ENCODE measurements around the gene OGDH.

The OGDH gene

DNA sequence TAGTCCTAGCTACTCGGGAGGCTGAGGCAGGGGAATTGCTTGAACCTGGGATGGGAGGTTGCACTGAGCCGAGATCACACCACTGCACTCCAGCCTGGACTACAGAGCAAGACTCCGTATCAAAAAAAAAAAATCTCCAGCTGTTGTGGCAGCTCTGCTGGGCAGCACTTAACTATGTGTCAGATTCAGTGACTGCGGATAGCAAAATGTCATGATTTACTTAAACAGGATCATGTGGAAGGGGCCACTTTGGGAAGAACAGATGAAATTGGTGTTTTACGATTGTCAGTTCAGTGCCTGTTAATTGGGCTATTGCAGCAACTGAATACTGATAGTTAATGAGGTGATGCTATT, 15.3 kb downstream of the OGDH start:
- no peak for DNase-seq

DNA sequence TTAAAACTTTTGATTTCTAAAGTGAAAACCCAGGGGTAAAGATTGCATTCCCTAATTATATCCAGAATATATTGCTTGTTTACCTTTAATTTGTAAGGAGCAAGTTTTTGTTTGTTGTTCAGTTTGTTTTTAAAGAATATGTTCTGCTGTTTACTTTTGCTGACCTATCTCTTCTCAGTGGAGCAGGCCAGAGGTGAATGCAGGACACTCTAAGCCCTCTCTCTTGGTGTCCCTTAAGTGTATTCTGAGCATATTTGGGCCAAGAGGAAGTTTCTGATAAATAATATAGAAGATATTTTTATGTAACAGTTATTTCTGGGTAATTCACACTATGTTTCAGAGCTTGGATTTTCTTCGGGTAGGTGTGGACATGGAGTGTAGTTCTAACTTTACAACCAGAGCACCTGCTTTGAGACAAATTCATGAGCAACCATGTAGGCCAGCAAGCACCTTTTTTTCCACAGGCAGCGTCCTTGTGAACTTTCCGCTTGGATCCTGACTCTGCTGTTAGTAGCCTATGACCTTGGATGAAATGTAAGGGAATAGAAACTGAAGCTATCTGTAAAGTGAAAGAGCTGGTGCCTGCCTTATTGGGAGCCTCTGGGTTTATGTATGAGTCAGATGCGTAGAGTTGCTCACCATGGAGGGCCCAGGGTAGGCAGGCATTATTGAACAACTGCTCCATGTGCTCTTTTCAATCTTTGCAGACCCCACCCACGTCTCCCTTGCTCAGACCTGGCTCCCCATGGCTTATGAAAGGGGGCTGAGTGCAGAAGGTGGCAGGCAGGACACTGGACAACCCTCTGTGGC, 16.1 kb downstream of the OGDH start:
- DNase-seq, result no peak

DNA sequence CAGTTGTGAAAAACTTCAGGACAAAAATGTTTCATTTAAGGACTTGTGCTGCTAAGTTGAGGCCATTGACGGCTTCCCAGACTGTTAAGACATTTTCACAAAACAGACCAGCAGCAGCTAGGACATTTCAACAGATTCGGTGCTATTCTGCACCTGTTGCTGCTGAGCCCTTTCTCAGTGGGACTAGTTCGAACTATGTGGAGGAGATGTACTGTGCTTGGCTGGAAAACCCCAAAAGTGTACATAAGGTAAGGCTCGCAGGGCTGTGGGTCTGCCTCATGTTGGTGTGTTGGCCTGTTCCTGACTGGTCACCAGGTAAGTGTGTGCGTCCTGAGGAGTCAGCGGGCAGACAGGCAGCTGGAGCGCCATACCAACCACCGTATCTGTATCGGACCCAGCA, 17.9 kb downstream of the OGDH start:
- no peak for DNase-seq

DNA sequence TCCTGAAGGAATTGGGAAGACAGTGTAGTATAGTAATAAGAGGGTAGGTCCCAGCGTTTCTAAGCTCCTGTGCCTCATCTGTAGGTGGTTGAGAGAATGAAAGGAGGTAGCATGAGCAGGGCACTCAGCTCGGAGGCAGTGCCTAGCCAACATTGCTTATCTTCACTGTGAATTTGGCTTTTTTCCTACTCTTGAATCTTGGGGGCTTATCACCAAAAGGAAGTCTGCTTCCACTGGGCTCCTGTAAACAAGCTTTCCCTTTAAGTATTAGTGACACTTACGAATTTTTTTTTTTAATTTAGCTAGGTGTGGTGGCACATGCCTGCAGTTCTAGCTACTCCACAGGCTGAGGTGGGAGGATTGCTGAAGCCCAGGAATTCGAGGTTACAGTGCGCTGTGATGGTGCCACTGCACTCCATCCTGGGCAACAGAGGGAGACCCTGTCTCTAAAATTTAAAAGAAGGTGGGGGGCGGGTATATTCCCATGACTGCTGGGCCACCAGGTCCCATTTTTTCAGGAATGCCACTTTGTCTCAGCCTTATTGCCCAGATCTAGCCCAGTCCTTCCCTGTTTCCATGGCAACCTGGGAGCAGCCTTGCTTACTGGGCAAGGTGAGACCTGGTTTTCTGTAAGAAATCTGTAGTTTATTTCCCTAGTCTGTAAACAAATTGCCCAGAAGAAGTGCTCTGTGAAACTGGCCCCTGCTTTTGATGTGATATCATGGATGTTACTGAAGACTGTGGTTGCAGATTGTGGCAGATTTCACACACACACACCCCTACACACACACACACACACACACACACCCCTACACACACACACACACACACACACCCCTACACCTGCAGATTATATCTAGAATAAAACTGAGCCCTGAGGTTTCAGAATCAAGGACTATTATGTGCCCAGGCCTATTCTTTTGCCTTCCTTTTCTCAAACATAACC, 19.4 kb downstream of the OGDH start:
- no peak for DNase-seq

DNA sequence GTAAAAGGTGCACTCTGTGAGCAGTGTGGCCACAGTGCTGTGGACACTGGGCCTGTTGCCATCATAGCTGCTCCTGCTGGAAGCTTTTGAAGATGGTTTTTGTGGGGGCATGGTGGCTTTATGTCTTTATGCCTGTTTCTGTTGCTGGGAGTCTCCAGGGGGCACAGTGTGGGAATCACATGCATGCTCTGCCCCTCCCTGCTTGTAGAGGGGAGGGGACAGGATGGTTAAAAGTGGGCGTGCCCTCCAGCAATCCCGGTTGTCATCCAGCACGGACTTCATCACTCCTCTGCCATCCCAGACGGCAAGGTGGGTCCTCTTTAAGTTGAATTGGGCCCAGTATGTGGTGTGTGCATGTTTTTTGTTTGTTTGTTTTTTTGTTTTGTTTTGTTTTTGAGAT, 20.2 kb downstream of the OGDH start:
- DNase-seq, result no peak

DNA sequence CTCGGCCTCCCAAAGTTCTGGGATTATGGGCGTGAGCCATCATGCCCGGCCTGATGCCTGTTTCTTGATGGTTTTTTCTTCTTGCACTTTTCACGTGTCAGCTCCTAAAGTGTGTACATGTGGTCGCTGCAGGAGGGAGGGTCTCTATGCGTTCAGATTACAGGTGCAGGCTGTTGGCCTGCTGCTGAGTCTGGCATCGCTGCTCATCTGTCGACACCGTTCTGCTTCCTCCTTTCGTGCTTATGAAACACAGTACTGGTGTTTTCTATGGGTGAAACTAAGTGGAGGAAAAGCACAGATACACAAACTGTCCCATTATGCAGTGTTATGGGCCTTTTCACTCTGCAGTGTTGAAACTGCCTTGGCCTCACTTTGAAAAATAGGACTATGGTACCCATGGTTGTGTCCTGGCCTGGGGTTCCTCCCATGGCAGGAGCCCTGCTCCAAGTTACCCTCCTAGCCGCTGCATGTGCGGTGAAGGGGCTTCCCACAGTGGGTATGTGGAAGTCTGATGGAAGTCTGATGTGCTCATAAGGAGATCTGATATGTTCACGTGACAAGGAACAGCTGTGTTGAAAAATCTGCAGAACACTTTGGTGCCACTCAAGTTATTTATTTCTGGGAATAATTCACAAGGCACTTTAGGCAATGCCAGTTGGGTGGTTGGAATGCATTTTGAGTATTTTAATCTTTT, 23.5 kb downstream of the OGDH start:
- DNase-seq, result no peak

DNA sequence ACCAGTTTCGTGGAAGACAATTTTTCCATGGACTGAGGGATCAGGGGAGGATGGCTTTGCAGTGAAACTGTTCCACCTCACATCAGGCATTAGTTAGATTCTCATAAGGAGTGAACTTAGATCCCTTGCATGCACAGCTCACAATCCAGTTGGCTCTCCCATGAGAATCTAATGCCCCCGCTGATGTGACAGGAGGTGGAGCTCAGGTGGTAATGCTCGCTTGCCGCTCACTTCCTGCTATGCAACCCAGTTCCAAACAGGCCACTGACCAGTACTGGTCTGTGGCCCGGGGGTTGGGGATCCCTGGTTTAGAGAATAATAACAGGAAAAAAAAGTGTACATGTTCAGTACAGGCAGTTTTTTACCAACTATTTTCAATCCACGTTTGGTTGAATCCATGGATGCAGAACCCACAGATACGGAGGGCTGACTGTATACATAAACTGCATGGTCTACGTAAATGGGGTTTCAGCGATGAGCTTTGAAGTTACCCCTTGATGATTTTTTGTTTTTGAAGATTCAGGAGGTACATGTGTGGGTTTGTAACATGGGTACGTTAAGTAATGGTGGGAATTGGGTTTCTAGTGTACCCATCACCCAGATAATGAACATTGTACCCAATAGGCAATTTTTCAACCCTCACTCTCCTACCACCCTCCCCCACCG, 24.5 kb downstream of the OGDH start:
- DNase-seq, result no peak

DNA sequence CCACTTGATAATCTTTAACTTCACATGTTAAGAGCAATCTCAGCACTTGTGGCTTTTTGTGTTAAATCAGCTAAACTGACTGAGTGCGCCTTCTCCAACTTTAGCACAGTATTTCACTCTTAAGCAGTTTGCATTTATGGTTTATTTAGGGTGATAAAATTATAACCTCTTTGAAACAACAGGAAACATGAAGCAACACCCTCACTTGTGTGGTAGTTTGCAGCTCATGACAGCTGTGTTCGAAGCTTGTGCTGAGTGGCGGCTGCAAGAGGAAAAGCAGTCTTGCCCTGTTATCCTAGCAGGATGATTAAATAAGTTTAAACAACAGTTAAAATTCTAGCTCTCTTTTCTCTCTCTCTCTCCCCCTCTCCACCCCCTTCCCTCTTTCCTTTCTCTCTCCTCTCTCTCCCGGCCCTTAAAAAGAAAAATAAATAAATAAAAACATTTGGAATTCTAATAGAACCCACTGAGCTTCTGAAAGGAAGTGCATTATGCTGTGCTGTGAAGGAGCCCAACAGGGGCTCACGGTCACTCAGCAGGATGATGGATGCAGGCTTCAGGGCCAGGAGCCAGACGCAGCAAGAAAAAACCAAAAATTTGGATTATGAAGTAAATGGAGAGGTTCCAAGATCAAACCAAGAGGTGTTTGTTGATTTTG, 25.2 kb downstream of the OGDH start:
- DNase-seq, result no peak

DNA sequence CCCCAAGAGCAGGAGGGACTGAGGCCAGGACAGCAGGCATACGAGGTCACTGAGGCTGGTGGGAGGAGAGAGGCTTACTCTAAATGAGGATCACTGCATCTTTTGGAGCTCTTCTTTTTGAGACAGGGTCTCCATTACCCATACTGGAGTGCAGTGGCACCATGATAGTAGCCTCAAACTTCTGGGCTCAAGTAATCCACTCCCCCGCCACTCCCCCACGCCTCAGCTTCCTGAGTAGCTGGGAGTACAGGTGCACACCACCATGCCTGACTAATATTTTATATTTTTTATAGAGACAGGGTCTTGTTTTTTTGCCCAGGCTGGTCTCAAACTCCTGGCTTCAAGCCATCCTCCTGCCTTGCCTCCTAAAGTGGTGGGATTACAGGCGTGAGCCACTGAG, 25.8 kb downstream of the OGDH start:
- DNase-seq, result no peak

DNA sequence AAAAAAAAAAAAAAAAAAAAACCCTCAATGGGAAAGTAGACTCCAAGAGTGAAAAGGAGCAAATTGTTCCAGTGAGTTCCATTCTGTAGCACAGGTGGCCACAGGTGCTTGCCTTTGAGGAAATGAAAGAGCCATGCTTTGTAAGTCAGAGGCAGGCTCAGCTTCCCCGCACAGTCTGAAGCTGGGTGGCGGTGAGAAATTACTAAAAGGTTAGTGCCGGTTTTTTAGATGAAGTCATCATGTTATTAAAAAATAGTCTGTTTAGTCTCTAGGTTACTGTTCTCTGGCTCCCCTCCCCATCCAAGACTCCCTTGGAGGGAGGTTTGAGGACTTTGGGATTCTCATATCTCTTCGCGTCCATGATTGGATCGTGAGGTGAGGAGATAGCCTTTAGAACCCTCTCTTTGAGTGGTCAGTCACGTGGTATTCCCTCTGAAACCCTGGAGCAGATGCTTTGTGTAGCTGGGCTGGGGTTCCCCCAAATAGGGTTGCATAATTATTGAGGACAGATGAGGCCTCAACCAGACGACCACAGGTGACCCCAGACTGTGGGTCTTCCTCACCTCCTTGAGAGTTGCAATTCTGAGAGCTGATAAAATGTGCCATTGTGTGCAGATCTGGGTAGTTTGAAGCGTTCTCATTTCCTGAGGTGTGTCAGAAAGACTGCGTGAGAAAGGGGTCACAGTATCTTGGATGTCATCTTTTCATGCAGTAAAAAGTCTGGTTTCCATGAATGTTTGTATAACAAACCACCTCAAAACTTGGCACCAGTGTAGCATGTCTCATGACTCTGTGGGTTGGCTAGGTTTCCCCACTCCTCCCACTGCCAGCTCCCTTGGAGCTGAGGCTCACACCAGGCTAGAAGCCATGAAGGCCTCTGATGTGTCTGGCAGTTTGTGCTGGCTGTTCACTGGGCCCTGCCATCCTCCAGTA, 27.1 kb downstream of the OGDH start:
- peak; percentile 78 for DNase-seq

DNA sequence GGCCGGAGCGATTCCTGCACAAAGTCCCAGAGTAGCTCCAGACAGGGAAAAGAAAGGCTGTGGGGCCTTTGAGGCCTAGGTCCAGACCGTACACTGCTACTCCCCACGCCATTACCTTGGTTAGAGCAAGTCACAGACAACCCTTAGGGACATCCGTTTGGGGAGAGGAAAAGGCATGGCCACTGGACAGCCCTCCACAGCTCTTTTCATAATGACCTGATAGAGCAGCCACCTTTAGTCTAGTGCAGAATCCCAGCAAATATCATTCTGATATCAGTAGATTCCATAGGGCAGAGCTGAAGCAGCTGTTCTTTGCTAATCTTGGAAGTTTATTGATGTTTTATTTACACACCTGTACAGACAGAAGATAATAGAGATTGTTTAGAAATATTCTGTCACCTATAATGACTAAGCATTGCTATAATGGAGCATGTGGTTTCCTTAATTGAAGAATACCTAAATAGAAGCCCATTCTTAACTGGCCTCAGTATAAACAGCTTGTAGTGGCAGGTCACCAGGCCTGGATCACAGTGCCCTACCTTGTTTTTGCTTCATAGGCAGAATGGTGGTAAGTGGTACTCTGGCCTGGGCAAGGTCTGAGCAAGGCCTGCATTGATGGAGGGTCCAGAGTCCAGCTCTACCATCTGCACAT, 27.9 kb downstream of the OGDH start:
- DNase-seq, result no peak

DNA sequence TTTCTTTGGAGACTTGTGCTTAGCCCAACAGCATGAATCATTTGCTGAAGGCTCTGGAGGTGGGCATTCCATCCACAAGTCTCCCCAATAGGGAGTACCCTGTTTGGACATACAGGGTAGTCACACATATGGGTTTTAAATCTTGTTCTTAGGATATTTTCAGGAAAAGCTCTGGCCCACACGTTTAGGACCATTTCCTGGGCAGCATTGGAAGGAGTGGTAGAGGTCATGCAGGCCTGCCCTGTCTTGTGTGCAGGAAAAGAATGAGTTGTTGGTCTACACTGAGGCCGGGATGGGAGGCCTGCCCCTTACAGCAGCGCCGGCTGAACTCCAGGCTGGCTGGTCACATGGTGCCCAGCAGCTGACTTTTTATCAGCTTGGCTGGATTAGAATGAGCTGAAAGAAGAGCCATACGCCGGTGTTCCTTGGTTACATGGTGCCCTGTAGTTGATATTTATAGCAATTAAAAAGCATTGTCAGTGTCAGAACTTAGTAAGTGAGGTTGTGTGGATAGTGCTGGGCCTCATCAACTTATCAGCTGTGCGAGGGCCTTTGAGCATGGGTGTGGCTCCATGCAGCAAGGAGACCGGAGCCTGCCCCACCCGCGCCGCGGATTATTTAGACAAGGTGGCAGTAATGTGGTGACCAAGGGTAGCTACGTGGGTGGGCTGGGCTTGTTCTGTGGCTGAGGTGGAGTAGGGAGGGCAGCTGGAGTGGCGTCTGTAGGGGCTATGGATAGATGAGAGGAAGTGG, 28.6 kb downstream of the OGDH start:
- DNase-seq, result no peak

DNA sequence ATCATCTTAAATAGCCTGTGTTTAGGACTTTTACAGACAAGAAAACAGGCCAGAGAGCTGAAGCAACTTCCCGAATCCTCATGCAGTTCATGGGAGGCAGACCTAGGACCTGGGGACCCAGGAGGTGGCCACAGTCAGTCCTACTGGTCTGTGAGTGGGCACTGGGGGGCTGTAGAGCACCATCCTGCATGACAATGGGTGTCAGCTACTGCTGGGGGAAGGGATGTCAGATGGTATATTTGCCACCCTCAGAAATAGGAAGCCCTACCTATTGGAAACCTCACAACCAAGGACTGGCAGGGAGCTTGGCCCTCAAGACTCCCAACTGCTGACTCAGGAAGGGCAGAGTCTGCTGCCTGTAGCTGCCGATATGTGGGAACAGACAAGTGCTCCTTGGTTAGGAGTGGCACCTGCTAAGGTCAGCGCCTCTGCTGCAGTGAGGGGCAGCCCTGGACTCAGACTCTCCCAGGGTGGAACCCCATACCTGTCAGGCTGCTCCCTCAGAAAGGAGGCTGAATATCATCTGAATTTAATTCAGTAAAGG, 29.7 kb downstream of the OGDH start:
- no peak for DNase-seq

DNA sequence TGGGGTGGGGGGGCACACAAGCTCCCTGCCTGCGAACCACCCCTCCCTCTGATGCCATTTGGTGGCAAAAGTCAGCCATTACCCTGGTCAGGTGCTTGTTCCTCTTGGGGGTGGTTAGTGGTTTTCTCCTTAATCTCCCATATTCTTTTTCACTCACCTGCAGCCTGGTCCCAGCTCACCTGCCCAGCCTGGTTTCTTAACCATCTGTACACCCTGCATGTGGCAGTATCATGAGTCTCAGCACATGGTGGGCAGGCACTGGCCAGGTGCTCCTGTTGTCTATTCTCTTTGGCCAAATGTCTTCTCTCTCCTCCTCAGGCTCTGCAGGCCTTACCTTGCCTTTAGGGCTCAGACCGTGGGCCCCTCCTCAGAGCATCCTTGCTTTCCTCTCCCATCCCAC, 30.5 kb downstream of the OGDH start:
- no peak for DNase-seq

DNA sequence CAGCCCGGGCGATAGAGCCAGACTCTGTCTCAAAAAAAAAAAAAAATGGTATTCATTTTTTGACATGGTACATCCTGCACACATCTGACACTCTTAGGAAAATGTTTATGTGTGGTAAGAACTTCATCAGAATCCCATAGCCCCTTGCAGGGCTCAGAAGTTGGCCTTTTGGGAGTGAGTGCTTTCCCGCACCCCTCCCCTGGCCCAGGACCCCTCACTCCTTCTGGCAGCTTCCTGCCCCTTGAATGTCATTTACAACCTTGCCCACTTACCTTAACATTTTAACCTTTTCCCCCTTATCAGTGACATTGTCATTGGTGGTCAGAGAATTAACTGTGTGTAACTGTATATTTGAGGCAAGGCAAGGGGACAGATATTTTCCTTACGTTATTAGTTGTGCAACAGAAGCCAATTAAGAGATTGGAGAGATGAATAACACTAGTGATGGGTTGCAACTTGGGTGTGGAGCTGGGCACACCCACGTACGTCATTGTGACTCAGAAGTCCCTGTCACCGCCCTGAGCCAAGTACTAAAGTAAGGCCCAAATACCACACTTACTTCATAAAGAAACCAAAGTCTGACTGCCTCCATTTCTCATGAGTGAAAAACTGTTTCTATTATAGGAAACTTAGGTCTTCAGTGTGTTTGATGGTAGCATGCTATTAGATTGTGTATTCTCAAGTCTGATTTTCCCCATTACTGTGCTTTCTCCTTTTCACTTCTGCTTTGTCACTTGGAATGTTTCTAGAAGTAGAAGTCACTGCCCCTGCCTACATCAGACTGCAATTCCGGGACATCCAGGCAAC, 31.6 kb downstream of the OGDH start:
- no peak for DNase-seq

DNA sequence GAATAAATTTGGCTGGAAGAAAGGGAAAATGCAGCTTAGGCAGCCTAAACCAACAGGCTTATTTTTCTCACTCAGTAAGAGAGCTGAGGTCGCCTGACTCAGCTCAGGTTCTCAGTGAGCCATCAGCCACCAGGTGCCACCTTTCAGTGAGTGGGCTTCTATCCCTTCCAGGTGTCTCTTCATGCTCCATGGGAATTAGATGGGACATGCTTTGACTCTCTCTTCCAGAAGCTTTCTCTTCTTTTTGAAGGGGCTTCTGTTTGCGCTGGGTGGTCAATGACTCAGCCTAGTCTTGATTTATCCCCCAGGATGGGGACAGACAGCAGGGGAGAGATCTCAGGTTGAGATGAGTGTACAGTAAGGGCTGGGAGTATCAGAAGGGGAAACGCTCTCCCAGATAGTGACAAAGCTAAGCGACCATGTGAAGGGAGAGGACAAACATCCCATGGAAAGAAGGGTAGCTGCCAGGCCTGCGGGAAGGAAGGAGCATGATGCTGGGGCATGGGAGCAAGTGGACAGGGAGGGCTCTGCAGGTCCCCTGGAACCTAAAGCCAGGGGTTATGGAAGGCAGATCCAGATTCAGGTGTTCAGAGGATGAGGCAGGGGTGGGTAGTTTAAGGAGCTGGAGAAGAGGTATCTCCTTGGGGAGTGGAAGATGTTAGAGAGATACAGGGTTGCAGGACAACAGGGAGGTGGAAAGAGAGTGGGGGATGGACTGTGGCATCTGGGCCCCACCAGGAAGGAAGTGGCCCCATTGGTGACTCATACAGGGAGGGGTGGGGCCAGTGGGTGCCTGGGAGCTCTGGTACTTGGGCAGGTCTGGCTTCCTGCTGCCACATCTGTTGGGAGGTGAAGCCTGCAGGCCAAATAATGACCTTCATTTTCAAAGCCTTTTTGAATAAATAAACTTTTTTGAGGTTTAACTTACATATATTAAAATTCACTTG, 32.5 kb downstream of the OGDH start:
- DNase-seq, result peak; percentile 59

DNA sequence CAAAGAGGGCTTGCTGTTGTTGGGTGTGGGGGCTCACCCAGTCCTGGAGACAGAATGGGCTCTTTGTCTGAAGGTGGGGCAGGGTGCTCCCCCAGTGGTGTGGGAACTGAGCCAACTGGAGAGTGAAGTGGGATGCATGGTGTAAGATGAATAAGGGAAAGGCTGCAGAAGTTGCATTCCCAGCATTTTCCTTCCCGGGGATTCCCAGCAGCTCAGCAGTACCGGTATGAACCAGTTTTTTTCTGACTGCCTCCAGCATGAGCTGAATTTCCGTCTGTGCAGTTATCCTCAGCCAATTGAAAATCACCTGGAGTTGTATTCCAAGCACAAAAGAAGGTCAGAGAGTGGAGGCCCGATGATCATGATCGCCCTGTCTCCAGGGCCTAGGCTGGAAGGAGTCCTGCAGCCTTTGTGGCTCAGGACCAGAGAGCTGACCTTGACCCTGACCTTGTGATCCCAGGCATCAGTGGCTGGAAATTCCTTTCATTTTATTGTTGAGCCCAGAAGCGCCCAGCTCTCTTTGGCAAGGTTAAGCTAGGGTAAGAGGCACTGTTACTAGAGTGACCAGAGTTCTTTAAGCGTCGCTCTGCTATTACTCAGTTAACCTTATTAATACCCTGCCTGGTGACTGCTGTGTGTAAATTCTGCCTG, 33.4 kb downstream of the OGDH start:
- peak; percentile 75 for DNase-seq

Data from left hindlimb (tissue), 1 donor.